Measurements from ENCODE around the gene TMCC2.

Gene TMCC2

GRCh38 chr1:205258719-205259118 is 31.0 kb downstream of the TMCC2 start:
- no peaks in the 10 kb centered on the region for H3K9me3 ChIP-seq (ENCODE audit: control insufficient read depth, low read length)
- no peaks in the 10 kb centered on the region for H3K27me3 ChIP-seq (ENCODE audit: control insufficient read depth, insufficient read depth, low read length)
- H3K9ac ChIP-seq, result no peak overlapping the region
- no peak overlapping the region for H2AFZ ChIP-seq
- H3K4me1 ChIP-seq, result peaks cover 6% of the 10 kb centered on the region
- H3K4me3 ChIP-seq (ENCODE audit: low read depth, low read length), result no peak overlapping the region
- H3K4me2 ChIP-seq (ENCODE audit: low read length), result no peak overlapping the region
- peaks cover 2% of the 10 kb centered on the region for H3K79me2 ChIP-seq
- TF ChIP-seq CTCF (IDR thresholded peaks at IDR 0.05), result no peak
- H3K27ac ChIP-seq, result no peak overlapping the region
- H3K36me3 ChIP-seq (ENCODE audit: control insufficient read depth, insufficient read depth, low read length), result no peaks in the 10 kb centered on the region

GRCh38 chr1:205259324-205259832 is 31.6 kb downstream of the TMCC2 start:
- H3K9ac ChIP-seq, result no peak overlapping the region

GRCh38 chr1:205259998-205260397 is 32.3 kb downstream of the TMCC2 start:
- no peak overlapping the region for H3K9ac ChIP-seq

More at GRCh38 chr1:205259324-205259832, 31.6 kb downstream of the TMCC2 start:
- H3K79me2 ChIP-seq, result peaks cover 2% of the 10 kb centered on the region
- H3K4me1 ChIP-seq, result peaks cover 6% of the 10 kb centered on the region
- no peak overlapping the region for H3K4me2 ChIP-seq (ENCODE audit: low read length)
- H3K36me3 ChIP-seq (ENCODE audit: control insufficient read depth, insufficient read depth, low read length), result no peaks in the 10 kb centered on the region
- no peak for TF ChIP-seq CTCF (IDR thresholded peaks at IDR 0.05)
- H3K9me3 ChIP-seq (ENCODE audit: control insufficient read depth, low read length), result no peaks in the 10 kb centered on the region
- H2AFZ ChIP-seq, result no peak overlapping the region
- no peak overlapping the region for H3K4me3 ChIP-seq (ENCODE audit: low read depth, low read length)
- H3K27ac ChIP-seq, result no peak overlapping the region
- H3K27me3 ChIP-seq (ENCODE audit: control insufficient read depth, insufficient read depth, low read length), result no peaks in the 10 kb centered on the region

GRCh38 chr1:205260948-205261732 is 33.4 kb downstream of the TMCC2 start:
- TF ChIP-seq CTCF (IDR thresholded peaks at IDR 0.05), result no peak

More at GRCh38 chr1:205259998-205260397, 32.3 kb downstream of the TMCC2 start:
- peaks cover 6% of the 10 kb centered on the region for H3K4me1 ChIP-seq
- H3K9me3 ChIP-seq (ENCODE audit: control insufficient read depth, low read length), result no peaks in the 10 kb centered on the region
- H3K36me3 ChIP-seq (ENCODE audit: control insufficient read depth, insufficient read depth, low read length), result no peaks in the 10 kb centered on the region
- H3K4me2 ChIP-seq (ENCODE audit: low read length), result no peak overlapping the region
- H2AFZ ChIP-seq, result no peak overlapping the region
- H3K4me3 ChIP-seq (ENCODE audit: low read depth, low read length), result no peak overlapping the region
- no peak for TF ChIP-seq CTCF (IDR thresholded peaks at IDR 0.05)
- H3K27me3 ChIP-seq (ENCODE audit: control insufficient read depth, insufficient read depth, low read length), result no peaks in the 10 kb centered on the region
- H3K79me2 ChIP-seq, result peaks cover 2% of the 10 kb centered on the region
- H3K27ac ChIP-seq, result no peak overlapping the region

More at GRCh38 chr1:205260948-205261732, 33.4 kb downstream of the TMCC2 start:
- H3K9ac ChIP-seq, result no peak overlapping the region
- no peaks in the 10 kb centered on the region for H3K9me3 ChIP-seq (ENCODE audit: control insufficient read depth, low read length)
- no peak overlapping the region for H3K4me2 ChIP-seq (ENCODE audit: low read length)
- no peak overlapping the region for H2AFZ ChIP-seq
- no peaks in the 10 kb centered on the region for H3K27me3 ChIP-seq (ENCODE audit: control insufficient read depth, insufficient read depth, low read length)
- no peaks in the 10 kb centered on the region for H3K4me1 ChIP-seq
- H3K79me2 ChIP-seq, result peaks cover 2% of the 10 kb centered on the region
- H3K27ac ChIP-seq, result no peak overlapping the region
- H3K36me3 ChIP-seq (ENCODE audit: control insufficient read depth, insufficient read depth, low read length), result no peaks in the 10 kb centered on the region
- H3K4me3 ChIP-seq (ENCODE audit: low read depth, low read length), result no peak overlapping the region
